ENCODE results near the gene ADAMTS6. TPM values are rescaled to one million over a fixed set of nuclear protein-coding genes. Genes with fewer than 3 reads are reported as not detected.

The ADAMTS6 gene
- polyA plus RNA-seq, 2 of the 4 experiments (the other 2 are of a cell fraction) = 0.22 to 0.66 TPM

DNA sequence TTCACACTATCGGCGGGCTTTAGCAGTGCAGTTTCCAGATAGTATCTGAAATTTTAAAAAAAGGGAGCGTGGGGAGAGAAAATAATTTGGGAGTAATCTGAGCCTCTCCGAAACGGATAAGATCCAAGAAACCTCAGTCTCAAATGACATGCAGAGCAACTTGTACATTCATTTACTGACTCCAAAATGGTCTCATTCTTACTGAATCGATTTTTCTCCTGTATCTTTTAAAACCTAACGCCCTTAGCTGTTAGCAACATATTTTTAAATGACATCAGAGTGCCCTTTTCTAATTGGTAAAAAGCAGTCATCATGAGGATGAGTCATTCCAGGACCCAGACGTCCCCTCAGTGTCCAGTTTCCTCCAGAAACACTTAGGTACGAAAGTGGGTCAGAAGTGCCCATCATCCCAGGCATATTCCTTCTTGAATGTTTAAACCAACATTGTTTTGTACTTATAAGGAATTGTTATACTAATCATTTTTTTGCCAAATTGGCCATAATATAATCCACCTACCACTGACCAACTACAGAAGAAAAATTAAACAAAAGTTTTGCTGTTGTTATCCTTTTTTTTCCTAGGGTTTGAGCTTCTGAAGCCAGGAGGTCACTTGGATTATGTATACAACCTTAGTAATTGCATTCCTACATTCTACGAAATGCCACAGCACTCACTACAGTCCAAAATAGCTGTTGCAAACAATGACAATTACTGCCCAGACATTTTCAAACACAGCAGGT lies 354.4 kb downstream of the ADAMTS6 start:
- H3K4me1 ChIP-seq = no peaks in the 10 kb centered on the region
- no peak for ATAC-seq
- no peak overlapping the region for H3K27ac ChIP-seq
- H3K4me2 ChIP-seq = no peak overlapping the region
- POLR2A ChIA-PET = no interaction called here
- 62% methylated on average over 10 of the region's 10 CpGs for WGBS (ENCODE audit: missing lambda C conversion rate)
- CTCF ChIA-PET = interaction anchor here (0.7 to 1.1 kb wide), 3 partner anchors 10 to 33 kb away, joined by 3 to 4 read pairs (median 4); no protein-coding TSS in a partner anchor
- no peaks in the 10 kb centered on the region for H3K9me3 ChIP-seq
- H3K4me3 ChIP-seq = no peak overlapping the region
- no peak for FAIRE-seq
- TF ChIP-seq JUN (IDR thresholded peaks at IDR 0.05) (no peak), PHF8 (IDR thresholded peaks at IDR 0.05; ENCODE audit: borderline replicate concordance, low read depth) (no peak), PBX3 (IDR thresholded peaks at IDR 0.05) (no peak), HES2 (IDR thresholded peaks at IDR 0.05) (no peak), FOSL2 (IDR thresholded peaks at IDR 0.05) (no peak), FOSL2 (CRISPR knock-in tag; IDR thresholded peaks at IDR 0.05) (0 out of 2 replicates have a peak, but pooled peaks have one; percentile 34), HEYL (CRISPR knock-in tag; IDR thresholded peaks at IDR 0.05) (no peak)
- no peak for DNase-seq (ENCODE audit: low read depth in 1 of 2, low spot score in 1 of 2)

- POLR2A ChIA-PET = no interaction called here
- CTCF ChIA-PET = interaction anchor here (1.0 to 1.7 kb wide), 3 partner anchors 12 to 33 kb away, joined by 3 to 4 read pairs (median 3); no protein-coding TSS in a partner anchor
- Histone ChIP-seq H3K4me3 (no peak overlapping the region), H3K4me1 (no peaks in the 10 kb centered on the region), H3K27ac (no peak overlapping the region), H3K4me2 (no peak overlapping the region), H3K9me3 (no peaks in the 10 kb centered on the region)
- 85% methylated on average over 6 of the region's 6 CpGs for WGBS (ENCODE audit: missing lambda C conversion rate)
- no peak for ATAC-seq
- no peak for TF ChIP-seq JUN (IDR thresholded peaks at IDR 0.05)
- TF ChIP-seq RCOR1 (IDR thresholded peaks at IDR 0.05; ENCODE audit: low read depth, low read length) = no peak
- TF ChIP-seq FOXS1 (CRISPR knock-in tag; IDR thresholded peaks at IDR 0.05) = no peak
- TF ChIP-seq FOSL2 (IDR thresholded peaks at IDR 0.05) = no peak
- TF ChIP-seq FOSL2 (CRISPR knock-in tag; IDR thresholded peaks at IDR 0.05) = no peak
- TF ChIP-seq NPAS2 (CRISPR knock-in tag; IDR thresholded peaks at IDR 0.05; ENCODE audit: borderline replicate concordance) = no peak
- no peak for TF ChIP-seq CBX2 (IDR thresholded peaks at IDR 0.05; ENCODE audit: borderline replicate concordance, low read depth)
- no peak for TF ChIP-seq ZSCAN20 (CRISPR knock-in tag; IDR thresholded peaks at IDR 0.05)
- no peak for TF ChIP-seq ESRRA (IDR thresholded peaks at IDR 0.05; ENCODE audit: borderline replicate concordance, low read length)
- TF ChIP-seq, protein P1, sequence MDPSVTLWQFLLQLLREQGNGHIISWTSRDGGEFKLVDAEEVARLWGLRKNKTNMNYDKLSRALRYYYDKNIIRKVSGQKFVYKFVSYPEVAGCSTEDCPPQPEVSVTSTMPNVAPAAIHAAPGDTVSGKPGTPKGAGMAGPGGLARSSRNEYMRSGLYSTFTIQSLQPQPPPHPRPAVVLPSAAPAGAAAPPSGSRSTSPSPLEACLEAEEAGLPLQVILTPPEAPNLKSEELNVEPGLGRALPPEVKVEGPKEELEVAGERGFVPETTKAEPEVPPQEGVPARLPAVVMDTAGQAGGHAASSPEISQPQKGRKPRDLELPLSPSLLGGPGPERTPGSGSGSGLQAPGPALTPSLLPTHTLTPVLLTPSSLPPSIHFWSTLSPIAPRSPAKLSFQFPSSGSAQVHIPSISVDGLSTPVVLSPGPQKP (IDR thresholded peaks at IDR 0.05; ENCODE audit: low read depth, low read length) = no peak
- no peak for TF ChIP-seq SMC3 (IDR thresholded peaks at IDR 0.05)
- no peak for TF ChIP-seq MAZ (IDR thresholded peaks at IDR 0.05; ENCODE audit: borderline replicate concordance, low read depth, low read length)
- no peak for TF ChIP-seq EHF (CRISPR knock-in tag; IDR thresholded peaks at IDR 0.05)
- TF ChIP-seq PHF8 (IDR thresholded peaks at IDR 0.05; ENCODE audit: borderline replicate concordance, low read depth) = no peak
- no peak for TF ChIP-seq PBX3 (IDR thresholded peaks at IDR 0.05)
- no peak for TF ChIP-seq KDM1A (IDR thresholded peaks at IDR 0.05; ENCODE audit: low read depth)
- TF ChIP-seq, protein P2, sequence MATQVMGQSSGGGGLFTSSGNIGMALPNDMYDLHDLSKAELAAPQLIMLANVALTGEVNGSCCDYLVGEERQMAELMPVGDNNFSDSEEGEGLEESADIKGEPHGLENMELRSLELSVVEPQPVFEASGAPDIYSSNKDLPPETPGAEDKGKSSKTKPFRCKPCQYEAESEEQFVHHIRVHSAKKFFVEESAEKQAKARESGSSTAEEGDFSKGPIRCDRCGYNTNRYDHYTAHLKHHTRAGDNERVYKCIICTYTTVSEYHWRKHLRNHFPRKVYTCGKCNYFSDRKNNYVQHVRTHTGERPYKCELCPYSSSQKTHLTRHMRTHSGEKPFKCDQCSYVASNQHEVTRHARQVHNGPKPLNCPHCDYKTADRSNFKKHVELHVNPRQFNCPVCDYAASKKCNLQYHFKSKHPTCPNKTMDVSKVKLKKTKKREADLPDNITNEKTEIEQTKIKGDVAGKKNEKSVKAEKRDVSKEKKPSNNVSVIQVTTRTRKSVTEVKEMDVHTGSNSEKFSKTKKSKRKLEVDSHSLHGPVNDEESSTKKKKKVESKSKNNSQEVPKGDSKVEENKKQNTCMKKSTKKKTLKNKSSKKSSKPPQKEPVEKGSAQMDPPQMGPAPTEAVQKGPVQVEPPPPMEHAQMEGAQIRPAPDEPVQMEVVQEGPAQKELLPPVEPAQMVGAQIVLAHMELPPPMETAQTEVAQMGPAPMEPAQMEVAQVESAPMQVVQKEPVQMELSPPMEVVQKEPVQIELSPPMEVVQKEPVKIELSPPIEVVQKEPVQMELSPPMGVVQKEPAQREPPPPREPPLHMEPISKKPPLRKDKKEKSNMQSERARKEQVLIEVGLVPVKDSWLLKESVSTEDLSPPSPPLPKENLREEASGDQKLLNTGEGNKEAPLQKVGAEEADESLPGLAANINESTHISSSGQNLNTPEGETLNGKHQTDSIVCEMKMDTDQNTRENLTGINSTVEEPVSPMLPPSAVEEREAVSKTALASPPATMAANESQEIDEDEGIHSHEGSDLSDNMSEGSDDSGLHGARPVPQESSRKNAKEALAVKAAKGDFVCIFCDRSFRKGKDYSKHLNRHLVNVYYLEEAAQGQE (IDR thresholded peaks at IDR 0.05) = no peak
- no peak for TF ChIP-seq MAFK (IDR thresholded peaks at IDR 0.05; ENCODE audit: partially characterized antibody)
- TF ChIP-seq, protein P3, sequence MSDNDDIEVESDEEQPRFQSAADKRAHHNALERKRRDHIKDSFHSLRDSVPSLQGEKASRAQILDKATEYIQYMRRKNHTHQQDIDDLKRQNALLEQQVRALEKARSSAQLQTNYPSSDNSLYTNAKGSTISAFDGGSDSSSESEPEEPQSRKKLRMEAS (IDR thresholded peaks at IDR 0.05) = no peak
- TF ChIP-seq ZC3H11A (IDR thresholded peaks at IDR 0.05) = no peak
- no peak for TF ChIP-seq CHD2 (IDR thresholded peaks at IDR 0.05; ENCODE audit: low read length, partially characterized antibody)
- DNase-seq (ENCODE audit: low read depth in 1 of 2, low spot score in 1 of 2) = no peak
- FAIRE-seq = no peak
Observed at GRCh38 chr5:65126542-65127069, 355.1 kb downstream of the ADAMTS6 start.
